ENCODE measurements around the gene CDK6. TPM values are rescaled to one million over a fixed set of nuclear protein-coding genes. Genes with fewer than 3 reads are reported as not detected.

The CDK6 gene
- total and polyA plus RNA-seq, 9 of the 15 experiments (the other 6 are each of a cell fraction or from before 2014, with no cell fraction given): 7.6 to 109 (median 44.4) TPM

GRCh38 chr7:92655346-92655884, 181.0 kb downstream of the CDK6 start (continued):
- TF ChIP-seq CHD7 (IDR thresholded peaks at IDR 0.05; ENCODE audit: low read depth, low read length) (no peak), SRF (CRISPR knock-in tag; IDR thresholded peaks at IDR 0.05) (no peak)
- TF ChIP-seq, protein P1, sequence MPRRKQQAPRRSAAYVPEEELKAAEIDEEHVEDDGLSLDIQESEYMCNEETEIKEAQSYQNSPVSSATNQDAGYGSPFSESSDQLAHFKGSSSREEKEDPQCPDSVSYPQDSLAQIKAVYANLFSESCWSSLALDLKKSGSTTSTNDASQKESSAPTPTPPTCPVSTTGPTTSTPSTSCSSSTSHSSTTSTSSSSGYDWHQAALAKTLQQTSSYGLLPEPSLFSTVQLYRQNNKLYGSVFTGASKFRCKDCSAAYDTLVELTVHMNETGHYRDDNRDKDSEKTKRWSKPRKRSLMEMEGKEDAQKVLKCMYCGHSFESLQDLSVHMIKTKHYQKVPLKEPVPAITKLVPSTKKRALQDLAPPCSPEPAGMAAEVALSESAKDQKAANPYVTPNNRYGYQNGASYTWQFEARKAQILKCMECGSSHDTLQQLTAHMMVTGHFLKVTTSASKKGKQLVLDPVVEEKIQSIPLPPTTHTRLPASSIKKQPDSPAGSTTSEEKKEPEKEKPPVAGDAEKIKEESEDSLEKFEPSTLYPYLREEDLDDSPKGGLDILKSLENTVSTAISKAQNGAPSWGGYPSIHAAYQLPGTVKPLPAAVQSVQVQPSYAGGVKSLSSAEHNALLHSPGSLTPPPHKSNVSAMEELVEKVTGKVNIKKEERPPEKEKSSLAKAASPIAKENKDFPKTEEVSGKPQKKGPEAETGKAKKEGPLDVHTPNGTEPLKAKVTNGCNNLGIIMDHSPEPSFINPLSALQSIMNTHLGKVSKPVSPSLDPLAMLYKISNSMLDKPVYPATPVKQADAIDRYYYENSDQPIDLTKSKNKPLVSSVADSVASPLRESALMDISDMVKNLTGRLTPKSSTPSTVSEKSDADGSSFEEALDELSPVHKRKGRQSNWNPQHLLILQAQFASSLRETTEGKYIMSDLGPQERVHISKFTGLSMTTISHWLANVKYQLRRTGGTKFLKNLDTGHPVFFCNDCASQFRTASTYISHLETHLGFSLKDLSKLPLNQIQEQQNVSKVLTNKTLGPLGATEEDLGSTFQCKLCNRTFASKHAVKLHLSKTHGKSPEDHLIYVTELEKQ (CRISPR knock-in tag; IDR thresholded peaks at IDR 0.05): no peak

Data from K562 (cell line).